Brain microvascular endothelial cell (primary cell): ENCODE measurements around the gene SERGEF.

ENCODE experiments used
- DNase-seq: peaks from one replicate; pipeline ENCODE4 v3.0.0-alpha.2; 2020
- H3K27ac ChIP-seq: fragments of 250-450 bp; sonication (Bioruptor Pico); 2 replicates; pipeline ENCODE4 v1.5.1; 2020; ENCODE audit warnings: mild to moderate bottlenecking, moderate library complexity
- H3K27me3 ChIP-seq: fragments of 250-450 bp; sonication (Bioruptor Pico); replicated peaks from 2 replicates; pipeline ENCODE4 v1.5.1; 2020; ENCODE audit warnings: mild to moderate bottlenecking
- H3K36me3 ChIP-seq: fragments of 250-450 bp; sonication (Bioruptor Pico); replicated peaks from 2 replicates; pipeline ENCODE4 v1.5.1; 2020; ENCODE audit warnings: mild to moderate bottlenecking
- H3K4me3 ChIP-seq: 2 replicates; pipeline ENCODE4 v1.5.1; 2011; ENCODE audit warnings: low read depth, mild to moderate bottlenecking, control low read depth, low read length, moderate library complexity
- in situ Hi-C: cut with HindIII; loops from 2 replicates; pipeline ENCODE4 v1.10.0; 2017; ENCODE audit warnings: low sequenced_read_pairs, low pct_ligation_motif_present
- TF ChIP-seq, protein P1 (sequence below): IDR thresholded peaks from 2 replicates; pipeline ENCODE4 v1.5.1; 2011; ENCODE audit warnings: low read depth, mild to moderate bottlenecking, moderate library complexity, low read length, control low read depth, inconsistent platforms; ENCODE audit errors: missing control alignments

The SERGEF gene

DNA sequence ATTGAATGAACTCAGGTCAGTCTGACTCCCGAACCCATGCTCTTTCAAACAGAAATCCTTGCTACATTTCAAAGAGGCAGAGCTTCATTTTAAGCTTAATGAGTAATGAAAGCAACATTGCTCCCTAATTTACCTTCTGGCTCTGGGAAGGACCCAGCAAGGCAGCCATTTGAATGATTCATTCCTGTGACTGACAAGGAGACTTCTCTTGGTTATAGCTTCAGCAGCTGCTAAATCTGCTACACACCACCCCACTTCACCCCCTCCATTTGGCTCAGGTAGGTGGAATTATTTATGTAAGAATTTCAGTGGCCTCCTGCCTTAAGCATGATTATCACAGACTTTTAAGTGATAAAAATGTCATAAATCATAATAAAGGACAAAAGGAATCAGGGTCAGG, 160.6 kb downstream of the SERGEF start:
- Histone ChIP-seq H3K4me3 (no peak overlapping the region), H3K27ac (no peak overlapping the region), H3K36me3 (no peaks in the 10 kb centered on the region), H3K27me3 (no peaks in the 10 kb centered on the region)
- DNase-seq = no peak
- in situ Hi-C loops = no loop called here
- TF ChIP-seq, protein P1, sequence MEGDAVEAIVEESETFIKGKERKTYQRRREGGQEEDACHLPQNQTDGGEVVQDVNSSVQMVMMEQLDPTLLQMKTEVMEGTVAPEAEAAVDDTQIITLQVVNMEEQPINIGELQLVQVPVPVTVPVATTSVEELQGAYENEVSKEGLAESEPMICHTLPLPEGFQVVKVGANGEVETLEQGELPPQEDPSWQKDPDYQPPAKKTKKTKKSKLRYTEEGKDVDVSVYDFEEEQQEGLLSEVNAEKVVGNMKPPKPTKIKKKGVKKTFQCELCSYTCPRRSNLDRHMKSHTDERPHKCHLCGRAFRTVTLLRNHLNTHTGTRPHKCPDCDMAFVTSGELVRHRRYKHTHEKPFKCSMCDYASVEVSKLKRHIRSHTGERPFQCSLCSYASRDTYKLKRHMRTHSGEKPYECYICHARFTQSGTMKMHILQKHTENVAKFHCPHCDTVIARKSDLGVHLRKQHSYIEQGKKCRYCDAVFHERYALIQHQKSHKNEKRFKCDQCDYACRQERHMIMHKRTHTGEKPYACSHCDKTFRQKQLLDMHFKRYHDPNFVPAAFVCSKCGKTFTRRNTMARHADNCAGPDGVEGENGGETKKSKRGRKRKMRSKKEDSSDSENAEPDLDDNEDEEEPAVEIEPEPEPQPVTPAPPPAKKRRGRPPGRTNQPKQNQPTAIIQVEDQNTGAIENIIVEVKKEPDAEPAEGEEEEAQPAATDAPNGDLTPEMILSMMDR = no peak

DNA sequence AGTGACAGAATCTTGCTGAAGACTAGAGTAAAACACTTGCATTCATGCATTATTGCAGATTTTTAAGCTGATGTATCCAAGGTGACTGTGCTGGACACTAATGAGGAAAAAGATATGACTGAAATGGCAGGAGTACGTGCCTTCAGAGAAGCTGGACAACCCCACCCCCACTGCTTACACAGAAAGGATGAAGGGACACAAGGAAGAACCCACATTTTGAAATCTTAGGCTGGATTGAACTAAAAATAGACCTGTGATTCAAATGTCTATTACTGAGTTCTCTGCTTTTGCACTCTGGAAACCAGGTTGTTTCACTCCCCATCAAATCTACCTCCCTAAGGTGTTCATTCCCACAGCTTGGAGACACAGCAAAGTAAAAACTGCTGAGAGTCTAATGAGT, 161.2 kb downstream of the SERGEF start:
- TF ChIP-seq, protein P1 = no peak
- no peak overlapping the region for H3K4me3 ChIP-seq
- in situ Hi-C loops = no loop called here
- H3K27ac ChIP-seq = no peak overlapping the region
- no peaks in the 10 kb centered on the region for H3K27me3 ChIP-seq
- no peak for DNase-seq
- no peaks in the 10 kb centered on the region for H3K36me3 ChIP-seq

DNA sequence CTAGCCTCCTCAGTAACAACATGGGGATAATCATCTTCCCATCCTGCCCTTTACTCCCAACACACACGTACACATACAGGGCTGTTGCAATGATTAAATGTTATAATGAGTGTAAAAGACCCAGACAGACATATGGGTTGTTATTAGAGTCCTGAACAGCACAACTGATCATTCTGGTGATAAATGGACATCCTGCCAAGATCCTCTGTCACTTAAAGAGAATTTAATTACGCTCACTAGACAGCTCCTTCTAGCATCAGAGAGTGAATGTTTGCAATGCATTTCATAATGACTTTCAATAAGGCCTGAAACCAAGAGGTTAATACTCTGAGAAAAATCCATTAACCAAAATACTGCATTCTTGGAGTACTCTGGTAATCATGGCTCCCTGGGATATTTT, 162.5 kb downstream of the SERGEF start:
- Histone ChIP-seq H3K4me3 (no peak overlapping the region), H3K36me3 (no peaks in the 10 kb centered on the region), H3K27ac (no peak overlapping the region), H3K27me3 (no peaks in the 10 kb centered on the region)
- no peak for DNase-seq
- TF ChIP-seq, protein P1 = no peak
- in situ Hi-C loops = no loop called here

DNA sequence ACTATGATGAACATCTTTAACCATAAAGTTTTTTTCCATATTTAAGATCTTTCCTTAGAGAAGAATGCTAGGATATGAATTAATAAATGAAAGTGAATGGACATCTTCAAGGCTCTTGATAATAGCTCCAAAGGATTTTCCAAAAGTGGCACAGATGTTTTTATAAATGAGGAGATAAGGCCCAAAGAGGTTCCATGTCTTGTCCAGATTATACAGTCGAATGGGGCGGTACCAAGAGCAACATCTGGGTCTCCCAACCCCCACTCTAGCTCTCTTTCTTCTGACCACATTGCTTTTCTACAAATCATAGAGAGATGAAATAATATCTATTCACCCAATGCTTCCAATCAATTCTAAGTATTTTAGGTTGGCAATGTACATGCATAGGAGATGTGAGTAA, 164.1 kb downstream of the SERGEF start:
- no peaks in the 10 kb centered on the region for H3K36me3 ChIP-seq
- H3K4me3 ChIP-seq = no peak overlapping the region
- no peaks in the 10 kb centered on the region for H3K27me3 ChIP-seq
- H3K27ac ChIP-seq = no peak overlapping the region
- TF ChIP-seq, protein P1 = no peak
- no peak for DNase-seq
- in situ Hi-C loops = no loop called here

DNA sequence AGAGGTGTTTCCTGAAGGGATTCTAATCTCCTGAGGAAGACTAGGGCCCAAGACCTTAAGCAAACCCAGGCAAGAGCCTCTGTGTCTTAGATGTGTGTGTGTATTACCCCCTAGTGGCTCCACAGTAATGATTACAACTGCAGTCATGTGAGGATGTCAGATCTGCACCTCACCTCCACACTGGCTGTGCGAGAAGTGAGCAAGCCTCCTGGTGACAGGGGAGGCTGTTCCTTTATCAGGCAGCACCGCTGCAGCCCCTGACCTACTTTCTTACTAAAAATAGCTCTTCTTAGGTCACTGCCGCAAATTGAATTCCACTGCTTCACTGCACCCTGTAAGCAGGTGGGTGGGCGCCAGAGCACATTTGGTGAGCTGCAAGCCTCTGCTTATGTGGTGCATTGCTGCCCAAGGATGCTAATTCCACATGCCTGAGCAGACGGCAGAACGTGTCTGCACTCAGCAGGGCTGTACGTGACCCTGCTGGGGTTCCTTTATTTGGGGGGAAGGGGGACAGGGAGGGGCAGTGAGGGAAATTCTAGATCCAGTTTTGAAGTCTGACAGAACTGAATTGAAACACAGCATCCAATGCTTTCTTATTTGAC, 165.9 kb downstream of the SERGEF start:
- TF ChIP-seq, protein P1 = peak; percentile 45
- peak; percentile 18 for DNase-seq
- in situ Hi-C loops = no loop called here
- no peaks in the 10 kb centered on the region for H3K36me3 ChIP-seq
- H3K27ac ChIP-seq = no peak overlapping the region
- no peak overlapping the region for H3K4me3 ChIP-seq
- H3K27me3 ChIP-seq = no peaks in the 10 kb centered on the region

DNA sequence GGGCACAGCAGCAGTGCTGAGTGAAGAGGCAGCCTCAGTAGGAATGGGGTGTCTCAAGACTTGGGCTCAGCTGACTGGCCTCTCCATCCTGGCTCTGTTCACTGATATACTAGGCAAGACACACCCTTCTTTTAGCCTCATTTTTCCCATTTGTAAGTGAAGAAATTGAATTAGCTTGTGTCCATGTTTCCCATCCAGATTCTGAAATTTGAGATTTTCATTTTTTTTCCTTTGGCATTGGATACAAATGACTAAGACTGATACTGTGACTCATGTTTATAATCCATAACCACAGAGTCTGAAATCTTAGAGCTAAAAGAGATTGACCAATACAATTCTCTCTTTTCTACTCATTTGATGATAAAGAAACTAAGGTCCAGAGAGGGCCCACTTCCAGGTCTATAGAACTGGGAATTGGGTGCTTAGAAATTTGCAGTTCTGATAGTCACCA, 167.4 kb downstream of the SERGEF start:
- DNase-seq = peak; percentile 6
- Histone ChIP-seq H3K27ac (no peak overlapping the region), H3K4me3 (no peak overlapping the region), H3K36me3 (no peaks in the 10 kb centered on the region), H3K27me3 (no peaks in the 10 kb centered on the region)
- TF ChIP-seq, protein P1 = no peak
- in situ Hi-C loops = no loop called here
